GM12891 (cell line): ENCODE results near the gene MAPK4.

Experiments used
- PAX5 ChIP-seq: IDR thresholded peaks from 2 replicates; pipeline ENCODE4 v1.6.1; 2011; ENCODE audit warnings: low read length, moderate library complexity, mild to moderate bottlenecking; ENCODE audit not compliant: insufficient read depth, severe bottlenecking
- POLR2A ChIP-seq: IDR thresholded peaks from 2 replicates; pipeline ENCODE4 v1.6.1; 2011; ENCODE audit warnings: low read depth, low read length, control low read depth
- POLR2AphosphoS5 ChIP-seq: IDR thresholded peaks from 2 replicates; pipeline ENCODE4 v1.6.1; 2011; ENCODE audit warnings: low read depth, low read length, control low read depth
- SPI1 ChIP-seq: IDR thresholded peaks from 2 replicates; pipeline ENCODE4 v1.6.1; 2011; ENCODE audit warnings: low read depth, low read length, control low read depth
- TAF1 ChIP-seq: IDR thresholded peaks from 2 replicates; pipeline ENCODE4 v1.6.1; 2011; ENCODE audit warnings: low read depth, low read length, control low read depth

- TF ChIP-seq POLR2A (no peak), POLR2AphosphoS5 (no peak), SPI1 (no peak), TAF1 (no peak), PAX5 (no peak)
Measured at GRCh38 chr18:50749945-50750344, 190.1 kb downstream of the MAPK4 start.
